ENCODE data around the gene LPIN3. TPM values are rescaled to one million over a fixed set of nuclear protein-coding genes. Genes with fewer than 3 reads are reported as not detected.

The LPIN3 gene
- total RNA-seq, 2 experiments from 2014 or later: 2.2 to 2.5 TPM

GRCh38 chr20:41347523-41348429 is 7.2 kb downstream of the LPIN3 start:
- POLR2A ChIA-PET: no interaction called here
- no peaks in the 10 kb centered on the region for H3K36me3 Mint-ChIP-seq
- H3K4me3 Mint-ChIP-seq: no peak overlapping the region
- no peak for ATAC-seq (ENCODE audit: low read depth)
- H3K27me3 Mint-ChIP-seq: no peaks in the 10 kb centered on the region
- DNase-seq: no peak
- H3K9me3 Mint-ChIP-seq: no peaks in the 10 kb centered on the region
- no peaks in the 10 kb centered on the region for H3K4me1 Mint-ChIP-seq
- peak overlapping the region; percentile 71 for H3K27ac Mint-ChIP-seq

DNA sequence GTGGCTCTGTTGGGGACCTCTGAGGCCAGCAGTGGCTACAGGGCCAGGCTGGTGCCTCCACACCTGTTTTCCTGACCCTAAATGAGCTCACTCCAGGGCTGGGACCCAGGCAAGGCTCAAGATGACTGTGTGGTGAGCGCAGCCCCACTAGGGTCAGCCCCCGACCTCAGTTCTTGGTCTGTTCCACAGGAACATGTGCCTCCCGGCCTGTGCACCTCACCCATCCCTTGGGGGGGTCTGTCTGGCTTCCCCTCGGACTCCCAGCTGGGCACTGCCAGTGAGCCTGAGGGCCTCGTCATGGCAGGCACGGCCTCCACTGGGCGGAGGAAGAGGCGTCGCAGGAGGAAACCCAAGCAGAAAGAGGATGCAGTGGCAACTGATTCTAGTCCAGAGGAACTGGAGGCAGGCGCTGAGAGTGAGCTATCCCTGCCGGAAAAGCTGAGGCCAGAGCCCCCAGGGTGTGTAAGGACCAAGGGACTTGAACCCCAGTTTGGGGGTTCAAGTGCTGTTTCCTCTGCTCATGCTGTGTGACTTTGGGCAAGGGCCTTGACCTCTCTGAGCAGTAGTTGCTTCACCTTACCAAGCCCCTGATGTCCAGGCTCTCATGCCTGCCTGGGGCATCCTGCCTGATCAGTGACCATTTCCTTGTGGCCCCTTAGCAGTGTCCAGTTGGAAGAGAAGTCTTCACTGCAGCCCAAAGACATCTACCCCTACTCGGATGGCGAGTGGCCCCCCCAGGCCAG is 8.0 kb downstream of the LPIN3 start:
- Mint-ChIP-seq H3K27me3 (no peaks in the 10 kb centered on the region), H3K9me3 (no peaks in the 10 kb centered on the region), H3K36me3 (no peaks in the 10 kb centered on the region), H3K4me1 (no peaks in the 10 kb centered on the region), H3K27ac (no peak overlapping the region), H3K4me3 (no peak overlapping the region)
- ATAC-seq (ENCODE audit: low read depth): no peak
- POLR2A ChIA-PET: no interaction called here
- DNase-seq: no peak

DNA sequence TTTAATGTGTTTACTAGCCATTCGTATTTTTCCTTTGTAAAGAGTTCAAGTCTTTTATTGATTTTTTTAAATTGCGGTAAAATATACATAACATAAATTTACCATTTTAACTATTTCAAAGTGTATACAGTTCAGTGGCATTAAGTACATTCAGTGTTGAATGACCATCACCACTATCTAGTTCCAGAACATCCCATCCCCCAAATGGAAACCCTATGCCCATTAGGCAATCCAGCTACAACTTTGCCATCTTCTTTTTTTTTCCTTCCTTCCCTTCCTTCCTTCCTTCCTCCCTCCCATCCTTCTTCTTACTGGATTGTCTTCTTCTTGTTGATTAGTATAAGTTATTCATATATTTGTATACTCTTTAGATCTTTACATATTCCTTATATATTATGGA is 8.6 kb downstream of the LPIN3 start:
- no peaks in the 10 kb centered on the region for H3K9me3 Mint-ChIP-seq
- no peaks in the 10 kb centered on the region for H3K36me3 Mint-ChIP-seq
- H3K27ac Mint-ChIP-seq: no peak overlapping the region
- ATAC-seq (ENCODE audit: low read depth) (no peak), DNase-seq (no peak)
- no peaks in the 10 kb centered on the region for H3K4me1 Mint-ChIP-seq
- POLR2A ChIA-PET: no interaction called here
- no peak overlapping the region for H3K4me3 Mint-ChIP-seq
- no peaks in the 10 kb centered on the region for H3K27me3 Mint-ChIP-seq

GRCh38 chr20:41349943-41350342 is 9.3 kb downstream of the LPIN3 start:
- DNase-seq (no peak), ATAC-seq (ENCODE audit: low read depth) (no peak)
- Mint-ChIP-seq H3K4me1 (no peaks in the 10 kb centered on the region), H3K4me3 (no peak overlapping the region), H3K9me3 (no peaks in the 10 kb centered on the region), H3K27ac (no peak overlapping the region), H3K27me3 (no peaks in the 10 kb centered on the region), H3K36me3 (no peaks in the 10 kb centered on the region)
- POLR2A ChIA-PET: no interaction called here

- Mint-ChIP-seq H3K27ac (no peak overlapping the region), H3K27me3 (no peaks in the 10 kb centered on the region), H3K36me3 (no peaks in the 10 kb centered on the region), H3K4me1 (no peaks in the 10 kb centered on the region), H3K4me3 (no peak overlapping the region), H3K9me3 (no peaks in the 10 kb centered on the region)
- ATAC-seq (ENCODE audit: low read depth) (no peak), DNase-seq (no peak)
- POLR2A ChIA-PET: no interaction called here
These were observed 9.9 kb downstream of the LPIN3 start for GRCh38 chr20:41350408-41350962.

GRCh38 chr20:41352106-41352505 is 11.5 kb downstream of the LPIN3 start:
- no peak for DNase-seq
- POLR2A ChIA-PET: no interaction called here
- no peaks in the 10 kb centered on the region for H3K4me1 Mint-ChIP-seq
- H3K4me3 Mint-ChIP-seq: no peak overlapping the region
- ATAC-seq (ENCODE audit: low read depth): no peak
- no peak overlapping the region for H3K27ac Mint-ChIP-seq
- H3K9me3 Mint-ChIP-seq: no peaks in the 10 kb centered on the region
- no peaks in the 10 kb centered on the region for H3K27me3 Mint-ChIP-seq
- no peaks in the 10 kb centered on the region for H3K36me3 Mint-ChIP-seq

- H3K36me3 Mint-ChIP-seq: no peaks in the 10 kb centered on the region
- no peaks in the 10 kb centered on the region for H3K9me3 Mint-ChIP-seq
- no peaks in the 10 kb centered on the region for H3K4me1 Mint-ChIP-seq
- H3K4me3 Mint-ChIP-seq: no peak overlapping the region
- no peak for DNase-seq
- H3K27ac Mint-ChIP-seq: no peak overlapping the region
- POLR2A ChIA-PET: no interaction called here
- no peaks in the 10 kb centered on the region for H3K27me3 Mint-ChIP-seq
- ATAC-seq (ENCODE audit: low read depth): no peak
These were observed 12.0 kb downstream of the LPIN3 start for GRCh38 chr20:41352666-41353065.

DNA sequence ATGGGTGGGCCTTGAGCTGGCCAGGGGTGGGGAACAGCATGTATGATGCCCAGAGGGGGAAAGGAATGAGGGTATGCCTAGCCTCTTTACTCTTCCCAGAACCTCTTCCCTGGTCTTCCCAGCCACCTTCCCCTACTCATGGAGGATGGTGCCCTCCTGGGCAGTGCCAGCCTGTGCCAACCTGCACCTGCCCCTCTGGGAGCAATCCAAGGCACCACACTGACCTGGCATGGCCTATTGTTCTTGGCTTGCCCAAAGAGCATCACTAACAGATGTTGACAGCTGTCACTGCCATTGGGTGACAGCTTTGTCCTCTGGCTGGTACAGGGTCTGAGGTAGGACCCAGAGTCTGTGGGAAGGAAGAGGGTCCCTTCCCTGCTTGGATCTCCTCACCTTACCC is 12.9 kb downstream of the LPIN3 start:
- Mint-ChIP-seq H3K27ac (no peak overlapping the region), H3K27me3 (no peaks in the 10 kb centered on the region), H3K9me3 (no peaks in the 10 kb centered on the region), H3K36me3 (no peaks in the 10 kb centered on the region), H3K4me3 (no peak overlapping the region), H3K4me1 (no peaks in the 10 kb centered on the region)
- DNase-seq (no peak), ATAC-seq (ENCODE audit: low read depth) (no peak)
- POLR2A ChIA-PET: no interaction called here

GRCh38 chr20:41355192-41355591 is 14.6 kb downstream of the LPIN3 start:
- Mint-ChIP-seq H3K9me3 (no peaks in the 10 kb centered on the region), H3K4me3 (no peak overlapping the region), H3K36me3 (no peaks in the 10 kb centered on the region), H3K27me3 (no peaks in the 10 kb centered on the region), H3K27ac (no peak overlapping the region), H3K4me1 (no peaks in the 10 kb centered on the region)
- DNase-seq (no peak), ATAC-seq (ENCODE audit: low read depth) (no peak)
- POLR2A ChIA-PET: no interaction called here

DNA sequence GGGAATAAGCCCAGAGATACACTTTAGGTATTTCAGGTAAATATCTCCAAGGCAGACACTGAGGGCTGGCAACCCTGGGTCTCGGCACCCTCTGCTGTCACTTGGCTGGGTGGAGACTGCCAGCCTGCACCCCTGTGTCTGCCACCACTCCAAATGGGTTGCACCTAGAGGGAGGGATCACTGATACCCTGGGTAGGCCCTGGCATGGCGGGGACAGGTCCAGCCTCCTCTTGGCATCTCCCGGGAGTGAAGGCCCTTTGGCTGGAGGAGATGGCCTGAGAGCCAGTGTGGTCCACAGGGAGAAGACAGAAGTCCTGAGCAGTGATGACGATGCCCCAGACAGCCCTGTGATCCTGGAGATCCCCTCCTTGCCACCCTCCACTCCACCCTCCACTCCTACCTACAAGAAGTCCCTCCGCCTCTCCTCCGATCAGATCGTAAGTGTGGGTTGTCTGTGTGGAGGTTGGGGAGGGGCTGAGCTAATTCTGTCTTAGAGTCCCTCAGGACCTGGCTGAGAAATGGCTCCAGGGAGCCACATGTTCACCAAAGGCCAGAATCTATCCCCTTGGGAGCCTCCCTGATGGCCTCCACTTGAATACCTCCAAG is 15.1 kb downstream of the LPIN3 start:
- DNase-seq (no peak), ATAC-seq (ENCODE audit: low read depth) (no peak)
- POLR2A ChIA-PET: no interaction called here
- Mint-ChIP-seq H3K4me3 (no peak overlapping the region), H3K27me3 (no peaks in the 10 kb centered on the region), H3K4me1 (no peaks in the 10 kb centered on the region), H3K27ac (no peak overlapping the region), H3K9me3 (no peaks in the 10 kb centered on the region), H3K36me3 (no peaks in the 10 kb centered on the region)

GRCh38 chr20:41356951-41357350 is 16.3 kb downstream of the LPIN3 start:
- Mint-ChIP-seq H3K27me3 (no peaks in the 10 kb centered on the region), H3K4me1 (no peaks in the 10 kb centered on the region), H3K36me3 (no peaks in the 10 kb centered on the region), H3K9me3 (no peaks in the 10 kb centered on the region), H3K27ac (no peak overlapping the region), H3K4me3 (no peak overlapping the region)
- POLR2A ChIA-PET: no interaction called here
- DNase-seq (no peak), ATAC-seq (ENCODE audit: low read depth) (no peak)

- no peak for DNase-seq
- H3K27ac Mint-ChIP-seq: no peak overlapping the region
- ATAC-seq (ENCODE audit: low read depth): no peak
- H3K36me3 Mint-ChIP-seq: no peaks in the 10 kb centered on the region
- H3K4me3 Mint-ChIP-seq: no peak overlapping the region
- H3K4me1 Mint-ChIP-seq: no peaks in the 10 kb centered on the region
- no peaks in the 10 kb centered on the region for H3K9me3 Mint-ChIP-seq
- H3K27me3 Mint-ChIP-seq: no peaks in the 10 kb centered on the region
- POLR2A ChIA-PET: interaction anchor here (0.5 kb wide), 1 partner anchor 10 kb away, joined by 3 read pairs; no protein-coding TSS in a partner anchor
These were observed 17.0 kb downstream of the LPIN3 start for GRCh38 chr20:41357424-41358163.

- Mint-ChIP-seq H3K27me3 (no peaks in the 10 kb centered on the region), H3K4me3 (no peak overlapping the region), H3K9me3 (no peaks in the 10 kb centered on the region), H3K4me1 (no peaks in the 10 kb centered on the region), H3K36me3 (no peaks in the 10 kb centered on the region), H3K27ac (no peak overlapping the region)
- POLR2A ChIA-PET: interaction anchor here (0.5 kb wide), 1 partner anchor 10 kb away, joined by 3 read pairs; no protein-coding TSS in a partner anchor
- no peak for DNase-seq
- ATAC-seq (ENCODE audit: low read depth): no peak
These were observed 17.6 kb downstream of the LPIN3 start for GRCh38 chr20:41358230-41358629.

Measured in activated naive CD8-positive, alpha-beta T cell treated with anti-CD3 and anti-CD28 coated beads, Interleukin-2, amount 10 ng/mL, durations not matched to agents 7 days and 5 days (primary cell).